ENCODE results near the gene CFAP77. TPM values are rescaled to one million over a fixed set of nuclear protein-coding genes. Genes with fewer than 3 reads are reported as not detected.

The CFAP77 gene
- total RNA-seq, 4 donors from 2014 or later: not detected

DNA sequence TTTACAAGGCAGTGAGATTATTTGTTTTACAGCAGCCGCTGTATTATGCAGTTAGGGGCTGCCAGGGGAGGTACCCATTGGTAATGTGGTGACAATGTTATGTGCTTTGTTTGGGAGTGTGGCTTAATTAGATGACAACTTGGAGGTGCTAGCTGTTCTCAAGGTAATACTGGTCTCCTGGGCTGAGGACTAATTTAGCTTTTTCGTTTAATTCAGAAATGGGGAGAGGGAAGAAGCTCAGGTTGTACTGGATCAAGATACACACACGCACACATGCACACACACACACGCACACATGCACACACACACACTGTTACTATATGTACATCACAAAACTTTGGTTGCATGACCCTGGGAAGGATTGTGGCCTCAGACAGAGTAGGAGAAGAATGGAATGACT, 37.9 kb downstream of the CFAP77 start:
- no peaks in the 10 kb centered on the region for H3K9me3 ChIP-seq
- TF ChIP-seq EP300 (IDR thresholded peaks at IDR 0.05) (no peak), CTCF (IDR thresholded peaks at IDR 0.05) (no peak), POLR2AphosphoS5 (IDR thresholded peaks at IDR 0.05) (no peak), POLR2A (IDR thresholded peaks at IDR 0.05; ENCODE audit: low read depth) (no peak)
- DNase-seq (ENCODE audit: extremely low spot score): no peak
- 92% methylated on average over 4 of the region's 4 CpGs for WGBS
- intact Hi-C loops (cut with DNase I): no loop called here
- no peaks in the 10 kb centered on the region for H3K36me3 ChIP-seq
- no peaks in the 10 kb centered on the region for H3K4me1 ChIP-seq
- no peak overlapping the region for H3K4me3 ChIP-seq
- H3K27me3 ChIP-seq: peaks cover 0 to 54% (median 3%) of the 10 kb centered on the region in 4 donors
- no peak overlapping the region for H3K27ac ChIP-seq (replicated peaks in 1 of 4)

GRCh38 chr9:132451276-132451675, 41.3 kb downstream of the CFAP77 start:
- TF ChIP-seq POLR2AphosphoS5 (IDR thresholded peaks at IDR 0.05) (no peak), CTCF (IDR thresholded peaks at IDR 0.05) (no peak)
- Histone ChIP-seq H3K9me3 (no peaks in the 10 kb centered on the region), H3K36me3 (no peaks in the 10 kb centered on the region), H3K4me1 (no peaks in the 10 kb centered on the region), H3K27me3 (peaks cover 0 to 40% (median 0%) of the 10 kb centered on the region in 4 donors), H3K4me3 (no peak overlapping the region), H3K27ac (replicated peaks in 1 of 4) (no peak overlapping the region)
- no peak for DNase-seq (ENCODE audit: extremely low spot score)
- 91% methylated on average over 10 of the region's 10 CpGs for WGBS
- intact Hi-C loops (cut with DNase I): no loop called here

DNA sequence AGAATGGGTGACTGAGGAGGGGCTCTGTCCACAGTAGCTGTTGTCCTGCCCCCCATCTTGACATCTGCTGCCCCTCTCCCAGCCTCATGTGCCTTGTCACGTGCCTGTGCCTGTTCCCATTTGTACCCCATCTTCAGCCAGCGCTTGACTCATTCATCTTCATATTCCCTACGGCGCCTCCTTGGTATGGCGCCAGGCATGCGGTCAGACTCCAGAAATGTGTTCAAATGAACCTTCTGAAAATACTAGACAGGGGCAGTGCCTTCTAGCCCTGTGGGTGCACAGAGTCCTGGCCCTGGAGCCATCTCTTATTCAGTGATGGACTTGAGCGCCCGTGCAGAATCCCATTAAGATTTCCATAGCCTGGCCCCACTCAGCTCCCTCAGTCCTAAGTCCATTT, 46.2 kb downstream of the CFAP77 start:
- intact Hi-C loops (cut with DNase I): no loop called here
- Histone ChIP-seq H3K4me1 (no peaks in the 10 kb centered on the region), H3K9me3 (peaks cover 0 to 5% (median 0%) of the 10 kb centered on the region in 4 donors), H3K27me3 (peaks cover 0 to 64% (median 7%) of the 10 kb centered on the region in 4 donors), H3K4me3 (no peak overlapping the region), H3K27ac (replicated peaks in 1 of 4) (no peak overlapping the region), H3K36me3 (no peaks in the 10 kb centered on the region)
- no peak for DNase-seq (ENCODE audit: extremely low spot score)
- no peak for TF ChIP-seq POLR2A (IDR thresholded peaks at IDR 0.05; ENCODE audit: low read depth)
- no peak for TF ChIP-seq POLR2AphosphoS5 (IDR thresholded peaks at IDR 0.05)
- 89% methylated on average over 8 of the region's 8 CpGs for WGBS

DNA sequence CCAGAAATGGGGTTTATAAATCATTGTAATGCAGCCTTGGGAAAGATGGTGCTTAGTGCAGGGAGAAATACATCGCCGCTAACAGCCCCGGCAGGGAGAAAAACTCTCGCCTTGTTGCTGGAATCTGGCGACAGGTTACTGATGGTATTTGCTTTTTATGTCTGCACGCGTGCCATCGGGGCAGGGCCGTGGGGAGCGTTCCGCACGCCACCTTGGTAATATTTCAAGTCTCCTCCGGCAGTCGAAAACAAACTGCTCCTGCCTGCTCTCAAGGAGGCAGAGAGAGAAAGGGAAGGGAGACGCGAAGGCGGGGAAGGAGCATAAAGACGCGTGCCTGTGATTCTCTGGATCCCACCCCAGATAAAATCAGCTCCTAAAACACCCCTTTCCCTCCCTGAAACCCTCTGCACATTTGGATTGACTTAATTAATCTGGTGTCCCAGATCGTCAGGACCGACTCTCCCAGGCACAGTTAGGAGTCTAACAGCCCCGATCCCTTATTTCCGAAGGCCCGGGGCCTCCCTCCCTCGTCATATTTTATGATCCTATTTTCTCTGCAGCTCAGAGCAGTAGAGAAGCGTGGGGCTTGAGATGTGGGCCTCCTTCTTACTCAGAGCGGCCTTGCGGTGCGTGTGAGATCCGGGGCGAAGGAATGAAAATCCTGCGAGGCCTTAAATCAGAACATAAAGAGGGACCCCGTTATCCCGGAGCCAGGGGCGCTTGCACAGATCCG, 47.7 kb downstream of the CFAP77 start:
- Histone ChIP-seq H3K36me3 (no peaks in the 10 kb centered on the region), H3K4me3 (no peak overlapping the region), H3K4me1 (no peaks in the 10 kb centered on the region), H3K9me3 (peaks cover 0 to 5% (median 0%) of the 10 kb centered on the region in 4 donors), H3K27ac (replicated peaks in 1 of 4) (no peak overlapping the region), H3K27me3 (peaks cover 0 to 63% (median 7%) of the 10 kb centered on the region in 4 donors)
- TF ChIP-seq EP300 (IDR thresholded peaks at IDR 0.05): no peak
- no peak for TF ChIP-seq POLR2AphosphoS5 (IDR thresholded peaks at IDR 0.05)
- TF ChIP-seq POLR2A (IDR thresholded peaks at IDR 0.05; ENCODE audit: low read depth): no peak
- TF ChIP-seq CTCF (IDR thresholded peaks at IDR 0.05): no peak
- 59% methylated on average over 36 of the region's 36 CpGs for WGBS
- intact Hi-C loops (cut with DNase I): no loop called here
- no peak for DNase-seq (ENCODE audit: extremely low spot score)

- peaks cover 0 to 5% (median 0%) of the 10 kb centered on the region in 4 donors for H3K9me3 ChIP-seq
- no peak overlapping the region for H3K27ac ChIP-seq (replicated peaks in 1 of 4)
- 86% methylated on average over 8 of the region's 8 CpGs for WGBS
- H3K27me3 ChIP-seq: peaks cover 0 to 68% (median 7%) of the 10 kb centered on the region in 4 donors
- intact Hi-C loops (cut with DNase I): no loop called here
- no peaks in the 10 kb centered on the region for H3K4me1 ChIP-seq
- no peak overlapping the region for H3K4me3 ChIP-seq
- H3K36me3 ChIP-seq: no peaks in the 10 kb centered on the region
- no peak for DNase-seq (ENCODE audit: extremely low spot score)
- no peak for TF ChIP-seq POLR2AphosphoS5 (IDR thresholded peaks at IDR 0.05)
- no peak for TF ChIP-seq POLR2A (IDR thresholded peaks at IDR 0.05; ENCODE audit: low read depth)
- TF ChIP-seq EP300 (IDR thresholded peaks at IDR 0.05): no peak
- TF ChIP-seq CTCF (IDR thresholded peaks at IDR 0.05): no peak
These were observed 48.4 kb downstream of the CFAP77 start for GRCh38 chr9:132458432-132458831.
